ENCODE measurements around the gene DNAJC4.
A peak's percentile ranks its signal among the peaks of the same experiment; 100 is the strongest.

DNAJC4 gene

GRCh38 chr11:64208796-64209562 lies 21.4 kb upstream of the DNAJC4 start:
- no peak for DNase-seq

DNA sequence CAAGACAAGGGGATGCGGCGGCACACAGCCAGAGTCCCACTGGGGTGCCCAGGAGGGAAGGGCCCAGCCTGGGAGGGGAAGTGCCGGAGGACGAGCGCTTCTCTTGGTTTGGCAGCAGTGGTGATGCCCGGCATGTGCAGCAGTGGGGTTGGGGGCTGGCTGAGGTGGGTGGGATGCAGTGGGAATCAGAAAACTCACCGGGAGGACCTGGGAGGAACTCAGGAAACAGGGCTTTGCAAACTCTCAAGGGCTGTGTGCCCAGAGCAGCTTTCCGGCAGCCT lies 20.8 kb upstream of the DNAJC4 start:
- no peak for DNase-seq

DNA sequence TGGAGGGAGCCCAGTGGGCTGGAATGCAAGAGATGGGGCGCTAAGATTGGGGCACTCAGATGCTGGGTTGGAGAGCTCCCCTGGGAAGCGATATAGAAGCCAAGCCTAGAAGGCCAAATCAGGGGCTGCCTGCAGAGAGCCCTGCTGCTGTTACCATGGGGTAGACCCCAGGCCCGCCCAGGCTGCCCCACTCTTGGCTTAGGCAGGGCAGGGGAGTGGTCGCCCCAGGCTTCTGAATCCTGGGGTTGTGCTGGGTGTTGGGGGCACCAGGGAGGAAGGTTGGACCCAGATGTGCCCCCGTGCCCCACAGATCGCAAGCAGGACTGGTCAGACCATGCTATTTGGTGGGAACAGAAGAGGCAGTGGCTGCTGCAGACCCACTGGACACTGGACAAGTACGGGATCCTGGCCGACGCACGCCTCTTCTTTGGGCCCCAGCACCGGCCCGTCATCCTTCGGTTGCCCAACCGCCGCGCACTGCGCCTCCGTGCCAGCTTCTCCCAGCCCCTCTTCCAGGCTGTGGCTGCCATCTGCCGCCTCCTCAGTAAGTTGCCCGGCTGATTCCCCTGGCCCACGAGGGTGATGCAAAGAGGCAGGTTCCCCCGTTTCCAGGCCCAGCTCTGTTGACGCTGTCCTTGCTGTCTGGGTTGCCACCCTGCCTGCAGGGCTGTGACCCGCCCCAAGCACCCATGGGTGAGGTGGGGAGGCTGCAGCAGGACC lies 19.9 kb upstream of the DNAJC4 start:
- DNase-seq: no peak

GRCh38 chr11:64211181-64211872 lies 19.0 kb upstream of the DNAJC4 start:
- no peak for DNase-seq

GRCh38 chr11:64216879-64217278 lies 13.5 kb upstream of the DNAJC4 start:
- no peak for DNase-seq

- no peak for DNase-seq
These were observed 11.6 kb upstream of the DNAJC4 start for GRCh38 chr11:64218628-64219353.

DNA sequence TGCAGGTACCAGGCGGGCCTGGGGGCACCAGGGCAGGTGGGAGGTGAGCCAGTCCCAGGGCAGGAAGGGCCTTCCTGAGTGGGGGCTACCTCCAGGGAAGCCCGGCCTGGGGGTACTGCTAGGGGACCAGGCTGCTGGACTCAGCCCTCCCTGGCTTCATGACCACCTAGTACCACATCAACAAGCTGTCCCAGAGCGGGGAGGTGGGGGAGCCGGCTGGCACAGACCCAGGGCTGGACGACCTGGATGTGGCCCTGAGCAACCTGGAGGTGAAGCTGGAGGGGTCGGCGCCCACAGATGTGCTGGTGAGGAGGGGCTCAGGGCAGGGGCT lies 11.0 kb upstream of the DNAJC4 start:
- DNase-seq: no peak

DNA sequence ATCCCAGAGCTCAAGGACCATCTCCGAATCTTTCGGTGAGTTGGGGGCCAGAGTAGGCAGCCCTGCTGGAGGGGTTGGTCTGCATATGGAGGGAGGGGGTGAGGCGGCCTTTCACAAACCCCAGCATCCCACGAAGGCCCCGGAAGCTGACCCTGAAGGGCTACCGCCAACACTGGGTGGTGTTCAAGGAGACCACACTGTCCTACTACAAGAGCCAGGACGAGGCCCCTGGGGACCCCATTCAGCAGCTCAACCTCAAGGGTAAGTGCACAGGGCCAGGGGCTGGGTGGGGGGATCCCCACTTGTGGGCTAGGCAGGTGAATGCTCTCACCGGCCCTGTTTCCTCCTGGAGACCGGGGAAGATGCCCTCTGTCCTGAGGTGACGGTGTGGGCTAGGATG lies 10.6 kb upstream of the DNAJC4 start:
- no peak for DNase-seq

DNA sequence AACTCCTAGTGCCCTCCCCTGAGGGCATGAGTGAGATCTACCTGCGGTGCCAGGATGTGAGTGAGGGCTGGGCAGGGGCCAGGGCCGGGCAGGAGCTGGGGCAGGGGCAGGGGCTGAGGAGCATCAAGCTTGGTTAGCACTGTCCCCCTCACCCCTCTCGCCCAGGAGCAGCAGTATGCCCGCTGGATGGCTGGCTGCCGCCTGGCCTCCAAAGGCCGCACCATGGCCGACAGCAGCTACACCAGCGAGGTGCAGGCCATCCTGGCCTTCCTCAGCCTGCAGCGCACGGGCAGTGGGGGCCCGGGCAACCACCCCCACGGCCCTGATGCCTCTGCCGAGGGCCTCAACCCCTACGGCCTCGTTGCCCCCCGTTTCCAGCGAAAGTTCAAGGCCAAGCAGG lies 10.1 kb upstream of the DNAJC4 start:
- no peak for DNase-seq

DNA sequence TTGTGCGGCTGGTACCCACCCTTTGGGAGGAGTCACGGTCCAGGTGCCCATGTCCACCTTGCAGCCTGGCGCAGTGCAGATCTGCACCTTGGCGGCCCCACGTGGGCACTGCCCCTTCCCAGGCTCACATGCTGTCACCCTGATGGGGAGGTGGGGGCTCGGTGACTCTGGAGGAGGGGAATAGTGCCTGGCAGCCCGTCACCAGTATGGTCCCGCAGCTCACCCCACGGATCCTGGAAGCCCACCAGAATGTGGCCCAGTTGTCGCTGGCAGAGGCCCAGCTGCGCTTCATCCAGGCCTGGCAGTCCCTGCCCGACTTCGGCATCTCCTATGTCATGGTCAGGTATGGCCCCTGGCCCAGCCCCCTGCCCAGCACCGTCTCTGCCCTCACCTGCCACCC lies 9.6 kb upstream of the DNAJC4 start:
- no peak for DNase-seq

GRCh38 chr11:64222651-64223000 lies 7.7 kb upstream of the DNAJC4 start:
- no peak for DNase-seq

GRCh38 chr11:64223001-64223651 lies 7.2 kb upstream of the DNAJC4 start:
- DNase-seq: no peak

GRCh38 chr11:64224151-64224890 lies 6.0 kb upstream of the DNAJC4 start:
- no peak for DNase-seq

DNA sequence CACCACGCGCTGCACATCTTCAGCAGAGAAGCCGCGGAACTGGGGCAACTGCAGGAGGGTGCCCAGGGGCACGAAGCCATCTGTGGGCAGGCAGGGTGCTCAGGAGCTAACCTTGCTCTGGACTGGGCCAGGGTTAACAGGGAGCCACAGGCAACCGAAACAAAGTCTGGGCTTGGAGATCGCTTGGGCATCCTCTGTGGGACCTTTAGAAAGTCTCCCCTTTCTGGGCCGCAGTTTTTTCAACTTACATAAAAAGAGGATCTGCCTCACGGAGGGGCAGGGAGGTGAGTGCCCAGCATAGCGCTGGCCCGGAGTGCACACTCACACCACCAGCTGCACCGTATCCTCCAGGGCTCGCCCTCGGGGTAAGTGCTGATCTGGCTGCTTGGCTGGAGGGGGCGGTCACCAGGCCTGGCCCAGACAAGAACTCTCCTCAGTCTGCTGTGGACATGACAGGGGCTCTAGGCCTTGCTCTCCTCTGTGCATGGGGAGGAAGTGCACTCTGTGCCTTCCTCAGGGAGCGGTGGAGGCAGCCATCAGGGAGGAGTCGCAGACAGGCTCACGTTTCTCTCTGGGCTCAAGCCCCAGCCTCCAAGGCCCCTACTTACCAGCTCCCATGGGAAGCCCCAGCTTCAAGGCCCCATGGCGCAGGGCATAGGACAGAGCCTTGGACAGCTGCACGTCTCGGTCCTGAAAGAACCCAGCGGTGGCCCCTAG lies 5.3 kb upstream of the DNAJC4 start:
- DNase-seq: no peak

DNA sequence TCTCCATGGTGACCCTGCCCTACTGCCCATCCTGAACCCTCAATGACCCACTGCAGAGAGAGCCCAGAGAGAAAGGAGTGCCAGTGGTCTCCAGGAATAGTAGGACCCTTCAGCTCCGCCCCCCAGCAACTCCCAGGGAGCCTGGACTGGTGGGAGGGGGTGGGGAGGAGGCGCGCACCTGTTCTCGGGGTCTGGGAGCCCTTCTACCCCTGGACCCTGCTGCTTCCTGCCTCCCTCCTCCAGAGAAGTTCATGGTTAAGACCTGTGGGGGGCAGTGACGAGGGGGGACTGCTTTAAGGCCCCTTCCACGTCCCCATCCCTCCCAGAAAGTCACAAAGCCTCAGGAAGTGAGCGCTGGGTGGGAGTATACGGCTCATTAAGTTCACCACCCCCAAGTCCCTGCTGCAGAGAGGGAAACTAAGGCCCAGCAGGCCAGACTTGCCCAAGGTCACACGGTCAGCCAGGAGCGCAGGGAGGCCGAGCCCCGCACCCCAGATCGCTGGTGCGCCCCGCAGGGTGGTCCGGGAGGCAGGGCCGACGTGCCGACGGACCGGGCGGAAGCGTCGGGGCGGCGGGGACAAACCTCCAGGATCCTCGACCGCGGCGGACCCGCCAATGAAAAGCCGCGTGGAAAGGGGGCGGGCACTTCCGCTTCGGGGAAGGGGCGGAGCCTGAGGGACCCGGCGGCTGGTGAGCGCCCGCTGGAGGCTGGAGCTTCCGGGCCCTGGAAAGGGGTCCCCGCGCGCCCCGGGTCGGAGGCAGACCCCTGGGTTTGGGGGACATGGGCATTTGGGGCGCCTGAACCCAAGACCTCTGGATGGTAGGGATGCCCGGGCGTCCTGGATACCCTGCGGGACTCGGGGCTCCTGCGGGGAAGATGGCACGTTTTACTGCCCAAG lies 4.5 kb upstream of the DNAJC4 start, which contains the start of the genes NUDT22 and TRPT1:
TSS of gene NUDT22 (plus strand) at position 667 of the 899 bp plus-strand sequence. CDS start 379 bp downstream, outside the sequence.
TSS of gene TRPT1 (minus strand) at position 579 of the 899 bp plus-strand sequence. CDS start at position 253, 326 bp downstream.
- DNase-seq: peak; percentile 74 to 79

- no peak for DNase-seq
These were observed 3.8 kb upstream of the DNAJC4 start for GRCh38 chr11:64226507-64227051.

GRCh38 chr11:64227405-64227956 lies 2.9 kb upstream of the DNAJC4 start:
- no peak for DNase-seq

DNA sequence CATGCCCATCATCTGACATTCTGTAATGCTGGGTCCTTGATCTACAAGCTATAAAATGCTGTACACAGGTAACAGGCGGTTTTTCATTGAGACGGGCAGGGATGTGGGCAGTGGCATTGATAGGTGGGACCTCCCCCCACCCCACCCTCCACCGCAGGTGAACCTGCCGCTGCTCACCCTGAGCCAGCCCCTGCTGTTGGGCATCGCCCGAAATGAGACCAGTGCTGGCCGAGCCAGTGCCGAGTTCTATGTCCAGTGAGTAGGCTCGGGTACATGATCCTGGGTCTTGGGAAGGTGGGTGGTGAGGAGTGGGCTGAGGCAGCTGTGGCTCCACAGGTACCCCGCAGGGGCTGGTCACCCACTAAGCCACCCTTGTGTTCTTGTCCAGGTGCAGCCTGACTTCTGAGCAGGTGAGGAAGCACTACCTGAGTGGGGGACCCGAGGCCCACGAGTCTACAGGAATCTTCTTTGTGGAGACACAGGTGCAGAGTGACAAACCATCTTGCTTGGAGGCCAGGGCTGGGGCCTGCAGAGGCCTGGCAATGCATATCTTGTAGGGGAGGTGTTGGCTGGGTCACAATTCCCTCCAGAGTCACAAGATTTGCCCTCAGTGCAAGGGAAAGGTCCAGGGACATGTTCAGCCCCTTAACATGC lies 1.1 kb upstream of the DNAJC4 start:
- no peak for DNase-seq

DNA sequence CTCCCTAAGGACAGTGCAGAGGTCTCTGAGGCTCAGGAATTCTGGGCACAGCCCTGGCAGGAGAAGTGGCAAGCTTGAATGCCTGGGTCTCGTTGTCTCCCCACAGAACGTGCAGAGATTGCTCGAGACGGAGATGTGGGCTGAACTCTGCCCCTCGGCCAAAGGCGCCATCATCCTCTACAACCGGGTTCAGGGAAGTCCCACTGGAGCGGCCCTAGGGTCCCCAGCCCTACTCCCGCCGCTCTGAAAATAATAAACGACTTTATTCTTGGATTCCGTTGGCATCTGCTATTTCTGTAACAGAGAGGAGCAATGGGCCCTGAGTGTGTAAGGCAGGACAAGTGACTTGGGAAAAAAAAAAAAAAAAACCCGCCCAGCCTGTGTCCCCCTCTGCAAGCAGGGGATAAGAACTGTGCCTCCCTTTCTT lies 591 bp upstream of the DNAJC4 start:
- DNase-seq: no peak

All from bone marrow (tissue), 2 donors.